Tibial nerve (tissue), 4 donors: Measurements from ENCODE around the gene NCS1. TPM values are rescaled to one million over a fixed set of nuclear protein-coding genes. Genes with fewer than 3 reads are reported as not detected.

ENCODE experiments used
- DNase-seq, 2 donors: peaks; one replicate each; pipeline ENCODE4 v3.0.0-alpha.2; 2019; ENCODE audit warnings: low spot score in 2 of 2
- H3K27ac ChIP-seq, 4 donors: fragments of 200-600 bp; sonication (generic) in 3 of 4; one replicate each; pipeline ENCODE4 v1.5.1; 2017 to 2019; ENCODE audit warnings: mild to moderate bottlenecking in 1 of 4
- H3K27me3 ChIP-seq, 2 donors: fragments of 200-600 bp; sonication (generic) in 1 of 2; one replicate each; pipeline versions ENCODE4 v1.5.1 to v1.6.0; 2017 to 2019
- H3K36me3 ChIP-seq, 3 donors: fragments of 200-600 bp; sonication (generic); one replicate each; pipeline ENCODE4 v1.5.1; 2018 to 2019
- H3K4me1 ChIP-seq, 4 donors: fragments of 200-600 bp; sonication (generic) in 3 of 4; one replicate each; pipeline ENCODE4 v1.5.1; 2017 to 2019
- H3K4me3 ChIP-seq, 4 donors: fragments of 200-600 bp; sonication (generic) in 3 of 4; one replicate each; pipeline ENCODE4 v1.5.1; 2017 to 2019; ENCODE audit warnings: mild to moderate bottlenecking in 1 of 4, moderate library complexity in 1 of 4
- H3K9me3 ChIP-seq, 4 donors: fragments of 200-600 bp; sonication (generic) in 3 of 4; one replicate each; pipeline ENCODE4 v1.5.1; 2017 to 2019
- EP300 ChIP-seq, 2 donors: sonication (generic); formaldehyde crosslinking; IDR thresholded peaks; one replicate each; pipeline ENCODE4 v1.6.1; 2017; ENCODE audit warnings: antibody characterized with exemption in 2 of 2, mild to moderate bottlenecking in 1 of 2
- POLR2A ChIP-seq, 2 donors: fragments of 450-650 bp; IDR thresholded peaks; one replicate each; pipeline ENCODE4 v1.6.1; 2017; ENCODE audit warnings: antibody characterized with exemption in 2 of 2, mild to moderate bottlenecking in 2 of 2, moderate library complexity in 2 of 2
- WGBS, 2 donors: methylation state at CpG; one replicate each; pipeline ENCODE4 v1.1.5; 2018; 5-methylcytosine and 5-hydroxymethylcytosine counted together
- total RNA-seq, 4 donors: library from RNA; depleted of rRNA; stranded (reverse); fragments of >200 nt; gene quantifications; one replicate each; pipeline ENCODE4 v1.1.0, GENCODE V29; 2016
- TF ChIP-seq, protein P1 (sequence below), 5 experiments: fragments of 200-600 bp in 3 of 5; fragments of 450-650 bp in 2 of 5; sonication (generic) in 3 of 5; IDR thresholded peaks; one replicate each; pipeline ENCODE4 v1.5.1; 2016 to 2019; ENCODE audit warnings: antibody characterized with exemption in 5 of 5, mild to moderate bottlenecking in 3 of 5, moderate library complexity in 2 of 5

The NCS1 gene
- total RNA-seq, 4 donors from 2014 or later = 5.7 to 10.7 (median 9.7) TPM

DNA sequence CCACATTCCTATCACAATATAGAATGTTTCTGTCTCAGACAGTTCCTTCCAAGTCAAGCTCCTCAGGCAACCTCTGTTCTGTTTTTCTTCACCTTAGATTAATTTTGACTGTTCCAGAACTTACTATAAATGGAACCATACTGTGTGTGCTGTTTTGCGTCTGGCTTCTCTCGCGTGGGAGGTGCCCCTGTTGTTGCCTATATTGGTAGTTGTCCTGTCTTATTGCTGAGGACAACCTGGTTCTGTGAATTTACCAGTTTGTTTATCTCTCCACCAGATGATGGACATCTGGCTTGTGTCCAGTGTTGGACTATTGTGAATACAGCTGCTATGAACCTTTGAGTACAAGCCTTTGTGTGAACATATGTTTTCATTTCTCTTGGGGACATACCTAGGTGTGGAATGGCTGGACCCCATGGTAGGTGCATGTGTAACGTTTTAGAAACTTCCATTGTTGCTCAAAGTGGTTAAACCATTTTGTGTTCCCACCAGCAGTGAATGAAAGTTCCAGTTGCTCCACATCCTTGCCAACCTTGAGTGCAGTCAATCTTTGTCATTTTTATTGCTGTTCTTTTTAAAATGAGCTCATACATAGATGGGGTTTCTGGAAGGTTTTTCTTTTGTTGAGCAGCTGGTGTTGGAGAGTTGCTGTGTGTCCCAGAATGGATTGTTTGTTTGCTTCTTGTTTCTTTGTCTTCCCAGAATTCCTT is 111.5 kb downstream of the NCS1 start:
- TF ChIP-seq, protein P1, sequence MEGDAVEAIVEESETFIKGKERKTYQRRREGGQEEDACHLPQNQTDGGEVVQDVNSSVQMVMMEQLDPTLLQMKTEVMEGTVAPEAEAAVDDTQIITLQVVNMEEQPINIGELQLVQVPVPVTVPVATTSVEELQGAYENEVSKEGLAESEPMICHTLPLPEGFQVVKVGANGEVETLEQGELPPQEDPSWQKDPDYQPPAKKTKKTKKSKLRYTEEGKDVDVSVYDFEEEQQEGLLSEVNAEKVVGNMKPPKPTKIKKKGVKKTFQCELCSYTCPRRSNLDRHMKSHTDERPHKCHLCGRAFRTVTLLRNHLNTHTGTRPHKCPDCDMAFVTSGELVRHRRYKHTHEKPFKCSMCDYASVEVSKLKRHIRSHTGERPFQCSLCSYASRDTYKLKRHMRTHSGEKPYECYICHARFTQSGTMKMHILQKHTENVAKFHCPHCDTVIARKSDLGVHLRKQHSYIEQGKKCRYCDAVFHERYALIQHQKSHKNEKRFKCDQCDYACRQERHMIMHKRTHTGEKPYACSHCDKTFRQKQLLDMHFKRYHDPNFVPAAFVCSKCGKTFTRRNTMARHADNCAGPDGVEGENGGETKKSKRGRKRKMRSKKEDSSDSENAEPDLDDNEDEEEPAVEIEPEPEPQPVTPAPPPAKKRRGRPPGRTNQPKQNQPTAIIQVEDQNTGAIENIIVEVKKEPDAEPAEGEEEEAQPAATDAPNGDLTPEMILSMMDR (IDR thresholded peaks at IDR 0.05) = no peak
- TF ChIP-seq POLR2A (IDR thresholded peaks at IDR 0.05) (no peak), EP300 (IDR thresholded peaks at IDR 0.05) (no peak)
- no peak for DNase-seq
- H3K27ac ChIP-seq = no peak overlapping the region
- WGBS, 2 donors = 70 to 74% methylated on average over 4 of the region's 4 CpGs
- H3K4me1 ChIP-seq = peaks cover 0 to 10% (median 3%) of the 10 kb centered on the region in 4 donors
- peaks cover 0 to 12% of the 10 kb centered on the region in 2 donors for H3K27me3 ChIP-seq
- H3K36me3 ChIP-seq = no peaks in the 10 kb centered on the region
- H3K9me3 ChIP-seq = no peaks in the 10 kb centered on the region
- no peak overlapping the region for H3K4me3 ChIP-seq

DNA sequence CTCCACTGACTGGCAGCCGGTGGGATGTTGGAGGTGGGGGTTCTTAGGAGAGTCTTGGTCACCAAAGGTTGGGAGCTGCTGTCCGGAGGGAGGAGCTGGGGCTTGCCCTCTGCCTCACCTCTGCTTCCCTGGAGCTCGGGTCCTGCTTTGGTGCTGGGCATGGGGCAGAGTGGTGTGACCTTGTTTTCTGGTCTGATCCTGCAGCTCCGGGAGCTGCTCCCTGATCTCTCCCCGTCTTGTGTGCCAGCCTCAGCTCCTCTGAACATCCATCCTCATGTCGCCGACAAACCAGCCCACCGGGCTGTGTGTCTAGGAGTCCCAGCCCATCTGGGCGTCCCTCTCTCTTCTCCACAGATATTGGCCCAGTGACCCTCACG is 112.0 kb downstream of the NCS1 start:
- Histone ChIP-seq H3K4me3 (no peak overlapping the region), H3K36me3 (no peaks in the 10 kb centered on the region), H3K4me1 (peaks cover 0 to 10% (median 3%) of the 10 kb centered on the region in 4 donors), H3K27ac (no peak overlapping the region), H3K9me3 (no peaks in the 10 kb centered on the region), H3K27me3 (peaks cover 0 to 16% of the 10 kb centered on the region in 2 donors)
- TF ChIP-seq, protein P1 (IDR thresholded peaks at IDR 0.05) = no peak
- TF ChIP-seq EP300 (IDR thresholded peaks at IDR 0.05) = no peak
- TF ChIP-seq POLR2A (IDR thresholded peaks at IDR 0.05) = no peak
- DNase-seq = no peak
- WGBS, 2 donors = 74 to 77% methylated on average over 10 of the region's 10 CpGs

- H3K27me3 ChIP-seq = peaks cover 0 to 21% of the 10 kb centered on the region in 2 donors
- H3K36me3 ChIP-seq = no peaks in the 10 kb centered on the region
- no peak for DNase-seq
- H3K4me1 ChIP-seq = peaks cover 0 to 10% (median 3%) of the 10 kb centered on the region in 4 donors
- WGBS, 2 donors = 86 to 90% methylated on average over 7 of the region's 7 CpGs
- no peak overlapping the region for H3K4me3 ChIP-seq
- no peak overlapping the region for H3K27ac ChIP-seq
- H3K9me3 ChIP-seq = no peaks in the 10 kb centered on the region
- TF ChIP-seq POLR2A (IDR thresholded peaks at IDR 0.05) = no peak
- TF ChIP-seq EP300 (IDR thresholded peaks at IDR 0.05) = no peak
- TF ChIP-seq, protein P1 (IDR thresholded peaks at IDR 0.05) = no peak
Observed at GRCh38 chr9:130284690-130285089, 112.5 kb downstream of the NCS1 start.

DNA sequence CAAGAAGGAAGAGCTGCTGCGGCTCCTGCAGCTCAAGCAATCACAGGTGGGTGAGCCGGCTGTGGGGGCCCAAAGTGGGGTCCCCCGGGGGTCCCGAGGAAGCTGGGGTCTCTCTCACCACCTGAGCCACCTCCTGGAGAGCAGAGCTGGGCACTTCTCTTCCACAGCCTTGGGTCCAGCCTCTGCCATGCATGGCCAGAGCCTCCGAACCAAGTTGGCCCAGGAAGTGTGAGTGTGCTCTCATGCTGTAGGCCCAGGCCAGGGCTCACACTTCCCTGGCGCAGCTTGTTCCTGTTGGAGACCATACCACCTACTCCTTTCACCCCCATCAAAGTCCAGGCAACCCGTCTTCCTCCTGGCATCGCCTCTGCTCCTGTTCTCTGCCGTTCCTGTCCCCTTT is 113.1 kb downstream of the NCS1 start:
- H3K36me3 ChIP-seq = no peaks in the 10 kb centered on the region
- peaks cover 0 to 10% (median 3%) of the 10 kb centered on the region in 4 donors for H3K4me1 ChIP-seq
- no peak overlapping the region for H3K4me3 ChIP-seq
- no peak for DNase-seq
- TF ChIP-seq, protein P1 (IDR thresholded peaks at IDR 0.05) = no peak
- TF ChIP-seq POLR2A (IDR thresholded peaks at IDR 0.05) (no peak), EP300 (IDR thresholded peaks at IDR 0.05) (no peak)
- peaks cover 0 to 22% of the 10 kb centered on the region in 2 donors for H3K27me3 ChIP-seq
- no peaks in the 10 kb centered on the region for H3K9me3 ChIP-seq
- WGBS, 2 donors = 80 to 82% methylated on average over 9 of the region's 9 CpGs
- H3K27ac ChIP-seq = no peak overlapping the region

DNA sequence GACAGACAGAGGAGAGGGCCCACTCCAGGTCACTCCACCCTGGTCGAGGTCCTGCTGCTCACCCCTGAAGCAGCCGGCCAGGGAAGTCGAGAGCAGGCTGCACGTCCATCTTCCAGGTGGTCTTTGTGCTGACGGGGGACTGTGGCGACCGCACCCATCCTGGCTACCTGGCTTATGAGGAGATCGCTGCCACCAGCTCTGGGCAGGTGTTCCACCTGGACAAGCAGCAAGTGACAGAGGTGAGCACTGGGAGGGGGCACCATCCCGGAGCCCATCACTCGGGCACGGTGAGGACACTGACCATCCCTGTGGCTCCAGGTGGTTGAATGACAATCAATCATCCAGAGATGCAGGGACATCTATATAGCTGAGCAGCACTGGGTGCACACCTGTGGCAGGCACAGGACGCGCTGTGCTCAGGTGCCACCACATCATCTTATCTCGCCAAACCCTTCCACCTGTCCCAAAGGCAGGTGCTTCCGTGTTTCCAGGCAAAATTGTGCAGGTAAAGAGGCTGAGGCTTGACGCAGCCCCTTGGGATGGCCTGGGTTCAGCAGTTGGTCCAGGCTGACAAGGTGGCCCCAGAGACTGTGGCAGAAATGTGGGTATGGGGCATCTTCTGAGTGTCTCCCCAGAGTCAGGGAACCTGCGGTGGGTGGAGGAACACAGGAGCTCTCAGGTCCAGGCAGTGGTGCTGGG is 114.0 kb downstream of the NCS1 start:
- Histone ChIP-seq H3K27me3 (peaks cover 0 to 22% of the 10 kb centered on the region in 2 donors), H3K27ac (no peak overlapping the region), H3K4me1 (peaks cover 0 to 18% (median 3%) of the 10 kb centered on the region in 4 donors), H3K36me3 (no peaks in the 10 kb centered on the region), H3K4me3 (no peak overlapping the region), H3K9me3 (no peaks in the 10 kb centered on the region)
- no peak for DNase-seq
- WGBS, 2 donors = 83 to 92% methylated on average over 8 to 13 of the region's 17 CpGs
- no peak for TF ChIP-seq EP300 (IDR thresholded peaks at IDR 0.05)
- no peak for TF ChIP-seq POLR2A (IDR thresholded peaks at IDR 0.05)
- TF ChIP-seq, protein P1 (IDR thresholded peaks at IDR 0.05) = no peak
